ENCODE results near the gene AKT1.
"Not testable (repeated sequence)": the region's sequence is repeated elsewhere in the genome, so short reads cannot be mapped to it uniquely, and the experiment has no call there.

The AKT1 gene

DNA sequence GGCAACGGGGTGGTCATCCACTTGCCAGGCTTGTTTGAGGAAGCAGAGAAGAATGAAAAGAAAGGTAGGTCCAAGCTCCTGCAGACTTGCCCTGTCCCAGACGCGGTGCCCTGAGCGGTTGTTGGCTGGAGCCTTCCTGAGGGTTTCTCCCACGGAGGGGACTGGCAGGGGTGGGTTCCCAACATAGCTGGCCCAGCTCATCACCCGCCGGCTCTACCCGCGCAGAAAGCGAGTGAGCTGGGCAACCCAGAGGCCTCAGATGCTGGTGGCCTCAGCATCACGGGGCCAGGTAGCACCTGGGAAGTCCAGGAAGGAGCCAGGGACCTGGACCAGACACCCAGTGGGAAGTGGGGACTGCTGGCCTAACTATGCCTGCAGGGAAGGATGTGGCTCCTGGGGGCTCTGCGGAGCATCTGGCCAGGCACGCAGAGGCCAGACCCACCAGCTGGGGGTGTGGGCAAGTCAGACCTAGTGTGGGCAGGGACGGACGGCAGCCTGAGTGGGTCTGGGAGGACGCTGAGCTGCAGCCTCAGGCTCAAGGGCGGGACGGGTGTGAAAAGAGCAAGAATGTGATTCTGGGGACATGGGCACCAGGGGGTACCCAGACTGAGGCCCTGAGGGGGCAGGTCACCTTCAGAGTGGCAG lies 57.1 kb downstream of the AKT1 start:
- no peak for DNase-seq (ENCODE audit: low spot score)

GRCh38 chr14:104735830-104736642 lies 59.5 kb downstream of the AKT1 start:
- DNase-seq (ENCODE audit: low spot score): no peak

DNA sequence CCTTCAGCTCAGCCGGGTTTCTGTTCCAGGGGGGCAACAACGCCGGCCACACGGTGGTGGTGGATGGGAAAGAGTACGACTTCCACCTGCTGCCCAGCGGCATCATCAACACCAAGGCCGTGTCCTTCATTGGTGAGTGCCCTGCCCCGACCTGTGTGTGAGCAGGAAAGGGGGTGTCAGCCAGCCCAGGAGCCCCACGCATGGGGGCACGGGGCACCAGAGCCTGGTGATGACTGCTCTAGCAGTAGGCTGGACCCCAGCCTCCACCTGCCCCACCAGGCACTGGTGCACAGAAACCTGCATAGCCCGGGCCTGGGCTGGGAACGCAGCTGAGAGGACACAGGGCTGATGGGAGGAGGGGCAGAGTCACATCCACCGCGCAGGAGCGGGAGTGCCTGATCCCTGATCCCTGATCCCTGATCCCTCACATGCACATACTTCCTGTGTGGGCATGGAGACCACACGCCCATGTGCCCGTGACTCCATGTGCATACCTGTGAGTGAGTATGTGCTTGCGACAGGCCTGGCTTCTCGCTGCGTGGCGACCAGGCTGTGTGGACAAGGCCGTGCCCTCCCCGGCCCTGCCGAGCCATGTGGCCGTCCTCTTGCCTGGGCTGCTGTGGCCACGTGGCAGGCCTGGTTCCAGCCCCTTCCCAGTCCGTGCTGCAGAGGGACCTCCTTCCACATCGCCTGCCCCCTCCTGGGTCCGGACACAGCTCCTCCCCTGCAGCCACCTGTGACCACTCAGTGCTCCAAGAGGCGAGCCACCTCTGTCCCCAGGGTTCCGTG lies 60.4 kb downstream of the AKT1 start:
- DNase-seq (ENCODE audit: low spot score): no peak

- DNase-seq (ENCODE audit: low spot score): no peak
Observed at GRCh38 chr14:104734601-104734990, 61.0 kb downstream of the AKT1 start.

GRCh38 chr14:104734051-104734587 lies 61.4 kb downstream of the AKT1 start:
- no peak for DNase-seq (ENCODE audit: low spot score)

- no peak for DNase-seq (ENCODE audit: low spot score)
Observed at GRCh38 chr14:104732931-104733681, 62.4 kb downstream of the AKT1 start.

- DNase-seq (ENCODE audit: low spot score): no peak
Observed at GRCh38 chr14:104732355-104732804, 63.2 kb downstream of the AKT1 start.

DNA sequence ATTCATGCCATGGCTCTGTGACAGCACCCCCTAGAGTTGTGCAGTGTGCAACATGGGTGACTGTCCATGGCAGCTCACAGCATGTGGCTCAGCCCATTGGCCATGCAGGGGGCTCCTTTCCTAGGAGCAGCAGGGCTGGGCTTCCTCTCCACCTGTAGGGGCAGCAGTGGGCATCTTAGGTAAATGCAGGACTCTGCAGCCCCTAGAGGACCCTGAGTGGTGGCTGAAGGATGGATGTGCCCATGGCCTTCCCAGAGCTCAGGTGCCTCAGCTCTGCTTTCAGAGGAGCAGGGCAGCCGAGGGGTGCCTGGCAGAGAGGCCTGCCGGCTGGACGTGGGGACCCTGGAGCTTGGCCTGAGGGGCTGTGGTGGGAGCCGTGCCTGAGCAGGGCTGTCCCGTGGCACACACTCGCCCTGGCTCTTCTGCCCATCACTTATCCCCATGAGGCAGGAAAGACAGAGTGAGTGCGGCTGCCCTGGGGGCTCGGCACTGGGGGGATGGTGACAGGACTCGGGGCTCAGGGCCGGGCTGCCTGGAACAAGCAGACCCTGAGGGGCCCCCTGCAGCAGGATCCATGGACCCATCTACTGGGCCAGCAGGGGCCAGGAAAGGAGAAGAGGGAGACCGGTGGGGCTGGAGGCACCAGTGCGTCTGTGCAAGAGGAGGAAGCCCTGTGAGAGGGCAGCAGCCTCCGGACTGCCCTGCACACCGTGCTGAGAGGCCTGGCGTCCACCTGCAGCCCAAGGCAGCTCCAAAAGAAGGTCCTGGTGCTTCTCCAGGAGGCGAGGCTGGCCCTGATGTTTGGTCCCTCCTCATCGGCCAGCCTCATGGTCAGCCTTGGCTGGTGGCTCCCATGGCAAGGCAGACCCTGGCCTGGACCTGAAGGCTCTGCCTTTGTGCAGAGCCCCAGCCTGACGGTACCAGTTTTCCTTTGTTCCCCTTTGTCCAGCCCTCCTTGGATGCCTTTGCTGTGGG lies 63.9 kb downstream of the AKT1 start:
- DNase-seq (ENCODE audit: low spot score): no peak

GRCh38 chr14:104730487-104730886 lies 65.1 kb downstream of the AKT1 start:
- no peak for DNase-seq (ENCODE audit: low spot score)

DNA sequence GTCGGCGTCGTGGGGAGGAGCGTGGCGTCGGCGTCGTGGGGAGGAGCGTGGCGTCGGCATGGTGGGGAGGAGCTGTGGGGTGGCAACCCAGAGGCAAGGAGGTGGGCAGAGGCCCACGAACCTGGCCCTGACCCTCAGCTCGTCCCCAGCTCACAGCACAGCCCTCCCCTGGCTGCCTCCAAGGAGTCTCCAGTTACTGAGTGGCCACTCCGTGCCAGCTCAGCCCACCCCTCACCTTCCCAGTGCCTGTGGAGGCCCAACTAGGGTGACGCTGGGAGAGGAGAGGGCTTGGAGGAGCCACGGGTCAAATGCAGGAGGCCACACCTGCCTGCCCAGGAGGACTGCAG lies 65.7 kb downstream of the AKT1 start:
- DNase-seq (ENCODE audit: low spot score): no peak

DNA sequence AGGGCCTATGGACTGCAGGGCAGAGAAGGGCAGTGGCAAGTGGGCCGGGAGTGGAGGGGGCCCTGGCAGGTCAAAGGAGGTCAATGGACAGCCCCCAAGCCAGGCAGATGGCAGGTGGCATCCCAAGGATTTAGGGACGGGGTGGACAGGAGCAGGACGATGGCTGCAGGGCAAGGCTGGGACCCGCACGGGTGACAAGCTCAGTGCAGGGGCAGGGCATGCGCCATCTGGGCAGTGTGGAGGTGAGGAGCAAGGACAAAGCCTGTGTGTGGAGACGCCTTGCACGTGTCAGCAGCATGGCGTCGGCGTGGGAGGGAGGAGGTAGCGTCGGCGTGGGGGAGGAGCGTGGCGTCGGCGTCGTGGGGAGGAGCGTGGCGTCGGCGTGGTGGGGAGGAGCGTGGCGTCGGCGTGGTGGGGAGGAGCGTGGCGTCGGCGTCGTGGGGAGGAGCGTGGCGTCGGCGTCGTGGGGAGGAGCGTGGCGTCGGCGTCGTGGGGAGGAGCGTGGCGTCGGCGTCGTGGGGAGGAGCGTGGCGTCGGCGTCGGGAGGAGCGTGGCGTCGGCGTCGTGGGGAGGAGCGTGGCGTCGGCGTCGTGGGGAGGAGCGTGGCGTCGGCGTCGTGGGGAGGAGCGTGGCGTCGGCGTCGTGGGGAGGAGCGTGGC lies 66.2 kb downstream of the AKT1 start:
- DNase-seq (ENCODE audit: low spot score): not testable (repeated sequence)

DNA sequence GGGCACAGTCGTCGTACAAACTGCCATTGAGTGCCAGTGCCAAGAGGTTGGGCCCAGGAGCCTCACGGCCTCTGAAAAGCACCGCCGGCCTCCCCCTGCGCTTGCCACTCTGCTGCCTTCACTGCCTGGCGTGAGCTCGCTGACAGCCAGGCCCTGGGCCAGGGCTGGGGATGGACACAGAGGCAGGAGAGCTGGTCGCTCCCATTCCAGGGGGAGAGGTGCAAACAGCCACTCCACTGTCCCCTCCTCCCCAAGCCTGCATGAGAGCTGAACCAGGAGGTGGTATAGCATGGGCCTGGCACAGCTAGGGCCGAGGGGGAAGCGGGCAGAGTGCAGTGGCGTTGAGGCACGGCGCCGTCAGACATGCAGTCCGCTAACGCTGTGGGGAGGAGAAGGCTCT lies 66.9 kb downstream of the AKT1 start:
- no peak for DNase-seq (ENCODE audit: low spot score)

- DNase-seq (ENCODE audit: low spot score): no peak
Observed at GRCh38 chr14:104726600-104727451, 68.7 kb downstream of the AKT1 start.

- DNase-seq (ENCODE audit: low spot score): no peak
Observed at GRCh38 chr14:104725772-104726548, 69.6 kb downstream of the AKT1 start.

DNA sequence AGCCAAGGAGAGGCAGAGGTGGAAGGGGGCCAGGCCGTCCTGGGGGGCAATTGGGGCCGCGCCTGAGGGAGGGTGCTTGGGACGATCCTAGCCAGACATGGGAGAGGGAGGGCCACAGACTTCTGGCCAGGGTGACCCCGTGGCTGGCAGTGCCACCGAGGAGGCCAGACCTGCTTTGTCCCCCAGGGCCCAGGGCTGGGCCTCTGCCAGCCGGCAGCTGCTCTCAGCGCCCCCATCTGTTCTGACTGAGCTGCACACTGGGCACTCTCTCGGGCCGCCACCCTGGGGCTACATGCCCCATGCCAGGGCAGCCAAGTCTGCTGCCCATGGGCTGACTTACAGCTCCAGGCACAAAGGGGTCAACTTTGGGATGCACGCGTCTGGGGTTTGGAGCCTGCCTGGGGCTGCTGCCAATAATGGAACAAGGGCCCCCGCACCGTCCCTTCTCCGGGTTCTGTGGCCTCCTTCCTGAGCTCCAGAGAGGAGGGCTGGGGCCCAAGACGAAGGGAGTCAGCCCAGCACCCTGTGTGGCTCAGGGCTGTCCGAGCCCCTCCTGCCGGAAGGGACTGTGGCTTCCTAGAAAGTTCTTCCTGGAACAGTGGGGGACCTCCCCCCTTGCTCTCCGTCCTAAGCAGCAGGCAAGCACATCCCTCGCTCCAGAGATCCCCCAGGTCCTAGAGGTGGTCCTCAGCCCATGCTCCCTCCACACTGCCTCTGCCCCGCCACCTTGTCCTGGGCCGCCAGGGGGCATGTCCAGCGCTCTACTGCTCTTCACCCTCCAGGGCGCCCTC lies 70.4 kb downstream of the AKT1 start:
- no peak for DNase-seq (ENCODE audit: low spot score)

- DNase-seq (ENCODE audit: low spot score): no peak
Observed at GRCh38 chr14:104724407-104724980, 71.1 kb downstream of the AKT1 start.

All from CD4-positive, alpha-beta T cell treated with Interleukin-6 at 100 ng/mL for 8 hours (primary cell).